ENCODE measurements around the gene ZNF280C.
A peak's percentile ranks its signal among the peaks of the same experiment; 100 is the strongest.
"Not testable (repeated sequence)": the region's sequence is repeated elsewhere in the genome, so short reads cannot be mapped to it uniquely, and the experiment has no call there.

ZNF280C gene

DNA sequence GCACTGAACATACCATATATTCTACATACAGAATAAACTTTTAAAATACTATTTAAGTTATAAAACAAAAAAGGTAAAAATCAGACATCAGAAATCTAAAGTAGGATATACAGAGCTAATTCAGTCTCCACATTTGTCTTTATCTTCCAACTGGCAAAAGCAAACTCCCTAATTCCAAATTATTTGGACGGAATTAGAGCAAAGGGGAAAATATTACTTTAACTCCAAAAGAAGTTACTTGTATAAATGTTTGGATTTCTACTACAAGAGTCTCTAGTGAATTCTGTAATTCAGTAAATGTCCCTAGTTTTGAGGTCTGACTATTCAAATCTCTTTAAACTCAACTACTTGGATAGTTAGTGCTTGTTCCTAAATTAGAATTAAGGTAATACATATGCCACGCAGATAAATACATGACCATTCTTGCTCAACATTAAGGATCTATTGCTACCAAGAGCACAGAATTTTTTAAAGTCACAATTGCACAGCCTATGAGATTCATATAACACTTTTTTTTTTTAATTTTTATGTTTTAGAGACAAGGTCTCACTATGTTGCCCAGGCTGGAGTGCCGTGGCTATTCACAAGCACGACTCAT, 7.3 kb downstream of the ZNF280C start:
- no peak for DNase-seq (ENCODE audit: low spot score)

- DNase-seq (ENCODE audit: low spot score) = no peak
Measured at GRCh38 chrX:130260316-130260715, 8.4 kb downstream of the ZNF280C start.

DNA sequence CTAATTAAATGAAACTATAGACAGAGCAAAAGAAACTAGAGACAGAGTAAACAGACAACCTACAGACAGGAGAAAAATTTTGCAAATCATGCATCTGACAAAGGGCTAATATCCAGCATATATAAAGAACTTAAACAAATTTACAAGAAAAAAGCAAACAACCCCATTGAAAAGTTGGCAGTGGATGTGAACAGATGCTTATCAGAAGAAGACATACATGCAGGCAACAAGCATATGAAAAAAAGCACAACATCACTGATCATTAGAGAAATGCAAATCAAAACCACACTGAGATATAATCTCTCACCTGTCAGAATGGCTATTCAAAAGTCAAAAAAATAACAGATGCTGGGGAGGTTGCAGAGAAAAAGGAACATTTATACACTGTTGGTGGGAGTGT, 14.8 kb downstream of the ZNF280C start:
- DNase-seq (ENCODE audit: low spot score) = no peak

- no peak for DNase-seq (ENCODE audit: low spot score)
Measured at GRCh38 chrX:130251671-130252070, 17.0 kb downstream of the ZNF280C start.

GRCh38 chrX:130247996-130248395, 20.7 kb downstream of the ZNF280C start:
- no peak for DNase-seq (ENCODE audit: low spot score)

- no peak for DNase-seq (ENCODE audit: low spot score)
Measured at GRCh38 chrX:130246084-130246483, 22.6 kb downstream of the ZNF280C start.

GRCh38 chrX:130245441-130245840, 23.3 kb downstream of the ZNF280C start:
- peak; percentile 56 for DNase-seq (ENCODE audit: low spot score)

- DNase-seq (ENCODE audit: low spot score) = not testable (repeated sequence)
Measured at GRCh38 chrX:130231184-130231583, 37.5 kb downstream of the ZNF280C start.

DNA sequence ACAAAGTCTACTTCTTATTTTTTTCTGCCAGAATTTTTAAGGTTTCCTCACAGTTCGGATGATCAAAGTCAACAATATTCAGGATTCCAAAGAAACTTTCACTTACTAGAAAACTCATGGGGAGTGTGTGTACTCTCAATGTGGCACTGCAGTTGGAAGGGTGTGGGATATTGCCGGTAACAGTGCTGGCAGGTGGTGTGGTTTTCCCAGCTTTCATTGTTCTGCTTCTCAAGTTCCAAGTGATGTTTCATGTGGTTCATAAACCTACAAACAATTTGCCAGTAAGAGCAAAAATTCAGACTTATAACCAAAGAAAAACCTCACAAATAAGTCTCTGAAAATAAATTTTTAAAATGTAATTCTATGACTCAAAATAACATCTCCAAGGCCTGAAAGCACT, 39.8 kb downstream of the ZNF280C start:
- DNase-seq (ENCODE audit: low spot score) = no peak

GRCh38 chrX:130224810-130225209, 43.9 kb downstream of the ZNF280C start:
- DNase-seq (ENCODE audit: low spot score) = no peak

GRCh38 chrX:130216320-130216719, 52.4 kb downstream of the ZNF280C start:
- DNase-seq (ENCODE audit: low spot score) = peak; percentile 7

GRCh38 chrX:130213376-130213775, 55.3 kb downstream of the ZNF280C start:
- DNase-seq (ENCODE audit: low spot score) = no peak

DNA sequence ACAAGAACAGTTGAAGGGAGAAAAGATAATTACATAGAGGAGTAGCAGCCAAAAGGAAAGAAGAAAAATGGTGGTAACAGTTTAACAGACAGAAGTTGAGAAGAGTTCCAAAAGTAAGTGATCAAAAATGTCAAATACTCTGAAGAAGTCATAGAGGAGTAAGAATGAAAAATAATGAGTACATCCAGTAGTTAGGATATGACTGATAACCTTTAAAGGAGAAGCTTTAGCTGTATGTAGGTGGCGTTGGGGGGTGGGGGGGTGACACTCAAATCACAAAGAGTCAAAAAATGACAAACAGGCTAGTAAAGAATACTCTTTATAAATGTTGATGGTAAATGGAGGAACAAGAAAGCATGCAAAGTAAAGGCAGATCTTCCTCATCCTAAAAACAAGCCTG, 56.3 kb downstream of the ZNF280C start:
- DNase-seq (ENCODE audit: low spot score) = no peak

DNA sequence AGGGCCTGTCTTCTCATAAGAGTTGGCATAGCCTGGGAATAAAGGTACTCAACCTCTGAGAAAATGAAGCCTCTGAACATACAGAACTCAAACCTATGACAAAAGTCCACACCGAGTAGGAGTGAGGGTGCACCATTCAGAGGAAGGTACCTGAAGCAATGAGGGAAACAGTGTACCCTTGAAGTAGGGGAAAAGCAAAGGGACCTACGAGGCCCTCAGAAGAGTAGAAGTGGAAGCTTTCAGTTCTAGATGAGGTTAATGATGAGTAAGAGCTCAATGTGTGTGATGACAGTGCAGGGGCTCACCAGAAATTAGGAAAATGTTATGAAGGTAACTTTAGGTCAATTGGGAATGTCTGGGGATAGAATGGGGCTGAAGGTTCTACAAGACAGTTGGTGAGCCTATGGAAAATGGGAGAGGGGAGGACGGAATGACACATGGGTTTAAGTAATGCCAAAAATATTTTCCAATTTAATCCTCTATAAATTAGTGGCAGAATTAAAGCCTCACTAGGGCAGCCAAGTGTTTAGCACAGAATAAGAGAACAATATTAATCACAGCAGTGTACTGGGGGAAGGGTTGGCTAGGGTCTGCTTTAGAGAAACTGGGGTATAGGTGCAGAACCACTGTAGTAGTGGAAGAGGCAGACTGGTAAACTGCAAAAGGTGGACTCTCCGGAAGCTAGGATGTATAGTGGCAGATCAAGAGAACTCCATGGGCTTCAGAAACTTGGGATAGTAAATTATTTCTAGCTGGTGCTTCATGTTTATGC, 57.1 kb downstream of the ZNF280C start:
- DNase-seq (ENCODE audit: low spot score) = no peak

DNA sequence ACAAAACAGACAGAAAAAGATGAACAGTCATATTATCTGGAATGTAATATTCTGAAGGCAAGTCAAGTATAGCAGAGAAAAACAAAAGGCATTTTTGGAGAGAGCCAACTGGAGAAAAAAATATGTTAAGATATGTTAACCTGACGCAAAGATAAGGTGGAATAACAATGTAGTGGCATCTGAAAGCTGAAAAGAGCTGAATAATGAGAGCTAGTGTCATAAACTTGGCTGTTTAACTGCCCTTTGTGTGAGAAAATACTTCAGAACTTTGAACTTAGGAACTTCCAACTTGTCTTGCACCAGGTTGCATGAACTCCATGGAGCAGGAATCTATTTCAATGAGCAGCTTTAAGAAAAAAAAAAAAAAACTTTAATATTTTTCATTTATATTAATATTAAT, 64.1 kb downstream of the ZNF280C start:
- no peak for DNase-seq (ENCODE audit: low spot score)

- DNase-seq (ENCODE audit: low spot score) = no peak
Measured at GRCh38 chrX:130197464-130197863, 71.2 kb downstream of the ZNF280C start.

- peak; percentile 21 for DNase-seq (ENCODE audit: low spot score)
Measured at GRCh38 chrX:130196466-130196865, 72.2 kb downstream of the ZNF280C start.

DNA sequence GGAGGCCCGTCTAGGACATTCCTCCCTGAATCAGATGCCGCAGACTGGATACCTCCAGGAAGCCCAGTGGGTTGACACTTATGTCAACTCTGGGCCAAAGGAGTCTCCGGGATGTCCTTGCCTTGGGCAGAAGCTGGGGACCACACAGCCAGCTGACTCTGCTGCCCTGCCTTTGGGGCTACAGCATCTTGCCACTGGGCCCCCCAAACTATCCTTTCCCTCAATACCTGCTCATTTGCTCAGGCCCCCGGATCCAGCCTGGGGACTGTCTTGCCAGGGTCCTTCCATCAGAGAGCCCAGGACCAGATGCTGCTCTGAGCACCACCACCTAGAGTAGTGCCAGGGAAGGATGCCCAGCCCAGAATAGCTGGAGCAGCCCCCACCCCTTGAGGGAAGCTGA, 77.9 kb downstream of the ZNF280C start:
- no peak for DNase-seq (ENCODE audit: low spot score)

GRCh38 chrX:130186651-130187050, 82.0 kb downstream of the ZNF280C start:
- no peak for DNase-seq (ENCODE audit: low spot score)

DNA sequence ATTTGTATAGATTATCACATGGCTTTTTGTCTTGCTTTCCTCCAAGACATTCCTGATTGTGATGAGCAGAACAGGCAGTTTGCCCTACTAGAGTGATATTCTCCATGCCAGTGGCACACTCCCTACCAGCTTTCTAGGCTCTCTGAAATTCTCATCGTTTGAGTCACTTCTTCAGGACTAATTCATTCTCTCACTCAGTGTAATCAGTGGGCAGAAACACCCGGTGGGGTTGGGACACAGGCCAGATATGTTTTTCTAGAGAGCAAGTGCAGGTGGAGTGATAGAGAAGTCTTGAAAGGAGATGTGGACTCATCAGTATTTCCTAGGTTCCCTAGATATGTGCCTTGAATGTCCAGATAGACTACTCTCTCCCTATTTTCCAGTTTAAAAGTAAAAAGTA, 83.8 kb downstream of the ZNF280C start:
- no peak for DNase-seq (ENCODE audit: low spot score)

DNA sequence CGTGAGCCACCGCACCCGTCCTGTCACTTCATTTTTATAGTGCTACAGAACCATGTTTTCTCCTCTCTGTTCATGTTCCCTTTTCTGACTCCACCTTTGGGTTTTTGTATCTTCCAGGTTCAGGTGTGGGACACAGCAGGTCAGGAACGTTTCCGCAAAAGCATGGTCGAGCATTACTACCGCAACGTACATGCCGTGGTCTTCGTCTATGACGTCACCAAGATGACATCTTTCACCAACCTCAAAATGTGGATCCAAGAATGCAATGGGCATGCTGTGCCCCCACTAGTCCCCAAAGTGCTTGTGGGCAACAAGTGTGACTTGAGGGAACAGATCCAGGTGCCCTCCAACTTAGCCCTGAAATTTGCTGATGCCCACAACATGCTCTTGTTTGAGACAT, 84.5 kb downstream of the ZNF280C start:
- DNase-seq (ENCODE audit: low spot score) = no peak

- DNase-seq (ENCODE audit: low spot score) = no peak
Measured at GRCh38 chrX:130179579-130180215, 89.0 kb downstream of the ZNF280C start.

DNA sequence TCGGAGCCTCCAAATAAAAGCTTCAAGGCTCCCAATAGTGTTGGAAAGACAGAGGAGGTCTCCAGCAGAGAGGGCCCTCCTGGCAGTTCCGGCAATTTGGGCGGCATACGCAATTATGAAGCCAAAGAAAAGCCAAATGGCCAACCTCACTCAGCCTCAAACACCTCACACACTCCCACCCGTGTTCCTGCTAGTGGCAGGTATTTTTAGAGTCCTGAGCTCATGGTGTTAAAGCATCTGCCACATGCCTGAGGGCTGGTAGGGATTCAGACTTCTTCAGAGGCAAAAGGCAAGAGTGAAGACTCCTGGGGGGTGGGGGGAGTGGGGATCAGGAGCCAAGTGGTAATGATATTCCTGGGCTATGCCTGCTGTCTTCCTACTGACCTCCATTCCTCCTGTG, 89.5 kb downstream of the ZNF280C start:
- no peak for DNase-seq (ENCODE audit: low spot score)

All from AG20443 (cell line).